GM18873 (cell line): ENCODE data around the gene TRMT112.
"Not testable (repeated sequence)": the region's sequence is repeated elsewhere in the genome, so short reads cannot be mapped to it uniquely, and the experiment has no call there.

Source experiments
- ATAC-seq: cut with Tn5 transposase; IDR thresholded peaks from one replicate; pipeline ENCODE4 v1.9.1; 2021; ENCODE audit warnings: mild to moderate bottlenecking, moderate library complexity, moderate number of reproducible peaks; ENCODE audit not compliant: unreplicated experiment, low FRiP score

Gene TRMT112

DNA sequence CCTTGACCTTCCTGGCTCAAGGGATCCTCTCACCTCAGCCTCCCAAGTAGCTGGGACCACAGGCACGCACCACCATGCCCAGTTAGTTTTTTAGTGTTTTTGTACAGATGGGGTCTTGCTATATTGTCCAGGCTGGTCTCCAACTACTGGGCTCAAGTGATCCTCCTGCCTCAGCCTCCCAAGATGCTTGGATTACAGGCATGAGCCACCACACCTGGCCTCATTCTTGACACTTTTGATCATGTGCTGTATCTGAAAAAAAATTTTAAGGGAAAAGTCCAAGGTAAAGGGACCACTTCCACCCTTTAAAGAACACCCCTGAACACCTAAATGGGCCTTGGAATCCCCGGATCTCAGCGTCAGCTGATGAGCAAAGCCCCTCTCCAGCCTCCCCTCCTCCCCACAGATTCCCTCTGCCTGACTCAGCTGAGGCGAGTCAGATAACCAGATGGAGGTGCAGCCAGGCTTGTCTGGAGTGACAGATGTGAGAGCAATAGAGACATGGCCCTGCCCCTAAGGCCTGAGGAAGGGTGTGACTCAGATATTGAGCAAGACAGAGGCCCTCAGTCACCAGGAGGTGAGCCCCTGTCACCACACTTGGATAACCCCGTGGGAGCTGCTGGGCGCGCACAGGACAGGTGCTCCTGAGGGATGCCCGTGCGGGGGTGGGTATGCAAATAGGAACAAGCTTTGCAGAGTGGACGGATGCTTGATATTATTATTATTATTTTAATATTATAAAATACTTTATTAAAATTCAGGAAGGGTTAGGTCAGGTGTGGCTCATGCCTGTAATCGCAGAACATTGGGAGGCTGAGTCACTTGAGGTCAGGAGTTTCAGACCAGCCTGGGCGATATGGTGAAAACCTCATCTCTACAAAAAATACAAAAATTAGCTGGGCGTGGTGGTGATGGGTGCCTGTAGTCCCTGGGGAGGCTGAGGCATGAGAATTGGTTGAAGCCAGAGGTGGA is 17.7 kb upstream of the TRMT112 start:
- ATAC-seq, result peak; percentile 76

DNA sequence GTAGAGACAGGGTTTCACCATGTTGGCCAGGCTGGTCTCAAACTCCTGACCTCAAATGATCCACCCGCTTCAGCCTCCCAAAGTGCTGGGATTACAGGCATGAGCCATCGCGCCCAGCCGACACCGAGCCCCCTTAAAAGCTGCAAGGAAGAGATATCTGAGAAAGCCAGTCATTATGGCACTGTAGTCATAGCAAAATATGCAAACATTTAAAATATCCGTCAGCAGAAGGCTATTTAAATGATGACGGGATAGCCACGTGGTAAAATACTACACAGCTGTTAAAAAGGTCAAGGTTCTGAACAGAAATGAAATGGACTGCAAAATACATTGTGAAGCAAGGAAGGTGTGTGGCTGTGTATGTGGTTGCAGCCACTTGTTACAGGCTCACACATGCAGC is 16.2 kb upstream of the TRMT112 start:
- no peak for ATAC-seq

DNA sequence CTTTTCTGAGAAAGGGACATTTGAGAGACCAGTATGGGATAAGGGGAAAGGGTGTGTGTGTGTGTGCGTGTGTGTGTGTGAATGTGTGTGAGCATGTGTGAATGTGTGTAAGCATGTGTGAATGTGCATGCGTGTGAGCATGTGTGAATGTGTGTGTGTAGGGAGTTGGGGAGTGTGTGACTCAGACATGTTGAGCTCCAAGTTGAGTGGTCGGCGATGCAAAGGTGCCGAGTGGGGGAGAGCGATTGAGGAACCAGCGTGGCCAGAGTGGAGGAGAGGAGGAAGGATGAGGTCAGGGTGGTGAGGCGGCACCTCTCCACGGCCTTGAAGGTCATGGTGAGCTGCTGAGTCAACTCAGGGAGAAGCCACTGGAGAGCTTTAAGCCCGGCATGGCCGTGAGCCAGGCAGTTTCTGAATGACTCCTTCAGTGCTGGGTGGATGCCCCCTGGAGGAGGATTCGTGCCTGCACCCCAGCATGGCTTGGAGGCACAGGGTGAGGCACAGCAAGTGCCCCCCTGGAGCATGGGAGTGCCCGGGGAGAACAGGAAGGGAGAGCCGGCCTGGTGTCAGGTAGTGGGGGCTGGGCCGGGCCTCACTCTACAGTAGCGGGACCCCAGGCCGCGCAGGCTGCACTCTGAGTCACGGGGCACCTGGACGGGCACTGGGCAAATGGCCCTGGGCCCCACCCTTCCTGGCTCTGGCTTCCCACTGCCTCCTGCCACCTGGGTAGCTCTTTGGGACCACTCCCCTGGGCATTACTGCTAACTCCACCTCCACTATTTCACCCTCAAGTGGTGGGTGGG is 14.4 kb upstream of the TRMT112 start:
- ATAC-seq, result peak; percentile 49

DNA sequence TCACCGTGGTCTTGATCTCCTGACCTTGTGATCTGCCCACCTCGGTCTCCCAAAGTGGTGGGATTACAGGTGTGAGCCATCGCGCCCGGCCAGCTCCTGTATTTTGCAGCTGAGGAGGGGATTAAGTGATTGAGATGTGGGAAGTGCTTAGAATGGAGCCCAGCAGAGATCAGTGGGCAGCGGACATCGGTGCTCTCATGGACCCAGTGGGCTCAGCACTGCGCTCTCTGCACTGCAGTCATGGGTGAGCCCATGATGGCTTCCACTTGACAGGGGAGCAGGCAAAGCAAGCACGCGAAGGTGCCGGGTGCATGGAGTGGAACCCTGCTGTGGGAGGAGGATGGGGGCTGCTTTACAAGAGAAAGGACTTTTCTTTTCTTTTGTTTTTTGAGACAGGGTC is 13.5 kb upstream of the TRMT112 start:
- no peak for ATAC-seq

DNA sequence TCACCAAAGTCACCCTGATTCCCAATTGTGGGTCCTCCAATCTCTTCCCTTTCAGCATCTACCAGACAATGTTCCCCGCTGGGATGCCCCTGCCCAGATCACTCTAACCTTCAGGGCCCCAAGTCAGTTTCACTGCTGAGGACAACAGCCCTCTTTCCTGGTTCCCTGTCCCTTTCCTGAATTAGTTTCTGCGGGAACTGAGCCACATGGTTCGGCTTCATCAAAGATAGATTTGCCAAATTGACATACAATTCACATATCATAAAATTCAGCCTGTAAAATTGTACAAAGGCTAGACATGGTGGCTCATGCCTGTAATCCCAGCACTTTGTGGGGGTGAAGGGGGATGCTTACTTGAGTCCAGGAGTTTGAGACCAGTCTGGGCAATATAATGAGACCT is 10.6 kb upstream of the TRMT112 start:
- no peak for ATAC-seq

DNA sequence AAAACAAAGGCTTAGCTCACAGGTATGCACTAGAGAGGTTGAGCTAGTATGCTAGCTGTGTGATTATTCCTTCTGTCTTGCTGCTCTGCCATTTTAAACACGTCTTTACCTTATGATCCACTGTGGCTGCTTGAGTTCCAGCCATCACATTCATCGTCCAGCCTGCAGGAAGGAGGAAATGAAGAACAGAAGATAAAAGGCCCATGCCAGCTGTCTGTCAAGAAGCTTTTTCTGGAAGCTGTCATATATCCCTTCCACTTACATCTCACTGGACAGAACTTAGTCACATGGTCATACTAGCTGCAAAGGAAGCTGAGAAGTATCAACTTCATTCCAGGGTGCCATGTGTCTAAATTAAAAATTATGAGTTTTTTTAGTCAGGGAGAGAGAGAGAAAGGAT is 10.0 kb upstream of the TRMT112 start:
- no peak for ATAC-seq

DNA sequence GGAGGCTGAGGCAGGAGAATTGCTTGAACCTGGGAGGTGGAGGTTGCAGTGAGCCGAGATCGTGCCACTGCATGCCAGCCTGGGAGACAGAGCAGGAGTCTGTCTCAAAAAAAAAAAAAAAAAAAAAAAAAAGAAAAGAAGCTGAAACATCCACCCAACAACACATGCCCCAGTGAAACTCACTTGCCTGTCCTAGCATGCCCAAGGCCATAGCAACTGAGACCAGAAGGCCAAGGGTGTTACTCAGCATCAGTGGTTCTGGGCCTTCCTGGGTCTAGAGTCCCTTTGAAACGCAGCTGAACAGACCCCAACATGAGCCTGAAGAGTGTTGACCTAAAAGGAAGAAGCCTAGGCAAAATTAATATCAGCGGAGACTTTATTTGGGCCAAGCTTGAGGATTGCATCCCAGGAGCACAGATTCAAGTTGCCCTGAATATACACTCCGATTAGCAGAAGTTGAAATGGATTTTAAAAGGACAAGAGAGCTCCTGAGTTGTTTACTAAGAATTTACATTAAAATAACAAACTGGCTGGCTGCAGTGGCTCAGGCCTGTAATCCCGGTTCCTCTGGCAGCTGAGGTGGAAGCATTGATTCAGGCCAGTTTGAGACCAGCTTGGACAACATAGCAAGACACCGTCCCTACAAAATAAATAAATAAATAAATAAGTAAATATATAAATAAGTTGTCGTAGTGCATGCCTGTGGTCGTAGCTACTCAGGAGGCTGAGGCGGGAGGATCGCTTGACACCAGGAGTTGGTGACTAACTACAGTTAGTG is 7.5 kb upstream of the TRMT112 start:
- no peak for ATAC-seq

DNA sequence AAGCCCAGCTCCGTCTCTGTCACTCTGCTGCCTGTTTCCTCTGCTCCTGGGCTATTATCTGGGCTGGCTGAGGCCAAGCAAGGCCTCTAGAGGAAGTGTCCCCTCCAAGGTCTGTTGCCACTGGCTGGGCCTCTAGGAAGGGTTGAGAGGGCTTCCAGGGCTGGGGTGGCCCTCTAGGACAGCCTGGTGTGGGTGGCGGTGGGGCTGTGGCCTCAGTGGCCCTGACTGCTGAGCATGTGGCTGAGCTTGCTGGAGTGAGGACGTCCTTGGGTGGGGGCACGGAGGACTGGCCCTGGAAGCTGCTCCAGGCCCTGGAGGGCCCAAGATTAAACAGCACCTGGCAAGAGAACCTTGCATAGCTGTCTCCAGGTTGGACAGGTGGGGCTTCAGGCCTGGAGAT is 6.6 kb upstream of the TRMT112 start:
- not testable (repeated sequence) for ATAC-seq

DNA sequence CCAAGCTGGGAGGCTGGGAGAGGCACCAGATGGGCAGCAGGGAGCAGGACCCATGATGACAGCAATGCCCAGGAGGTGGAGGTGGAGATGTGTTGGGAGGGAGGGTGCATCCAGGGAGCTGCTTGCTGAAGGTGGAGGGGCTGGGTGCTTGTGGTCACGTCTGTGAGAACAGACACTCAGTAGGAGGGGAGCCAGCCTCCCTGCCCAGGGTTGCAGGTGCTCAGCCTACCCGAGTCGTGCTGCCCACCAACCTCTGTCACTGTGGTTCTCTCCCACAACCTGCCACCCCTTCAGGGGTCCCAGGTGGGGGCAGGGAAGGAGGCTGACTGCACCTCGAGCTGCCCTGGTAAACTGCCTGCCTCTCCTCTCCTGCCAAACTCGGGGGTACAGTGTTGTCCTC is 6.0 kb upstream of the TRMT112 start:
- ATAC-seq, result no peak

DNA sequence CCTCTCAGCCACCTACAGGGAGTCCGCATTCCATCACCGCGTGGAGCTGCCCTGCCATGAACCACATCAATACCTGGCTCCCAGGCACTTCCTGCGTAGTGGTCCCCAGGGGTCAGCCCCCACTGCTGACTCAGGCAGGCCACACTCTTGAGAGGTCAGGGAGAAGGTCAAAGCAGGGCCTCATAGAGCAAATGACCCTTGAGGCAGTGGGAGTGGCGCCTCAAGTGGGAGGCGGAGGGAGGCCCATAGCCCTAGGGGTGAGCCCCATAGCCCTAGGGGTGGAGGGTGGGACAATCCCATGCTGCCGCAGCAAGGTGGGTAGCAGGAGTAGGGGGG is 5.5 kb upstream of the TRMT112 start:
- ATAC-seq, result no peak

DNA sequence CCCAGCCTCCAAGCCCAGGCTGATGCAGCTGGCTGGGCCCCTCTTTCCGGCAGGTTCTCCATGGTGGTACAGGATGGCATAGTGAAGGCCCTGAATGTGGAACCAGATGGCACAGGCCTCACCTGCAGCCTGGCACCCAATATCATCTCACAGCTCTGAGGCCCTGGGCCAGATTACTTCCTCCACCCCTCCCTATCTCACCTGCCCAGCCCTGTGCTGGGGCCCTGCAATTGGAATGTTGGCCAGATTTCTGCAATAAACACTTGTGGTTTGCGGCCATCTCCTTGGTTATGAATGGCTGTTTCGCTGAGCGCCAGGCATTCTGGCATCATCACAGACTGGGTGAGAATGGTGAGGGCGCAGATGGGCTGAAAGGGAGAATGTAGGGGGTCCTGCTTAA is 4.2 kb upstream of the TRMT112 start:
- no peak for ATAC-seq

DNA sequence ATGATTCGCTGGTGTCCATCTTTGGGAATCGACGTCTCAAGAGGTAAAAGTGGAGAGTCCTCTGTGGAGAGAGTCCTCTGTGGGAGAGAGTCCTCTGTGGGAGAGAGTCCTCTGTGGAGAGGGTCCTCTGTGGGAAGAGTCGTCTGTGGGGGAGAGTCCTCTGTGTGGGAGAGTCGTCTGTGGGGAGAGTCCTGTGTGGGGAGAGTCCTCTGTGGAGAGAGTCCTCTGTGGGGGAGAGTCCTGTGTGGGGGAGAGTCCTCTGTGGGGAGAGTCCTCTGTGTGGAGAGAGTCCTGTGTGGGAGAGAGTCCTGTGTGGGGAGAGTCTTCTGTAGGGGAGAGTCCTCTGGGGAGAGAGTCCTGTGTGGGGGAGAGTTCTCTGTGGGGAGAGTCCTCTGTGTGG is 3.7 kb upstream of the TRMT112 start:
- no peak for ATAC-seq

DNA sequence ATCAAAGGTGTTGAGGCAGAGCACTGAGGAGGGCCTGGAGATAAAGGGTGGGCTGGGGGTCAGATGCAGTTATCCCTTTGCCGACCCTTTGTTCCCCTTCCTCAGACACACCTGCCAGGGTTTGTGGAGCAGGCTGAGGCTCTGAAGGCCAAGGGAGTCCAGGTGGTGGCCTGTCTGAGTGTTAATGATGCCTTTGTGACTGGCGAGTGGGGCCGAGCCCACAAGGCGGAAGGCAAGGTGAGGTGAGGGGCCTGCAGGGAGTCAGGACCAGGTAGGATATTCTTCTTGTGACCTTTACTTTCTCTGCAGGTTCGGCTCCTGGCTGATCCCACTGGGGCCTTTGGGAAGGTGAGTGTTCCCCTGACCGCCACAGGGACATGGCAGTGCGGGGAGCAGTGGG is 3.2 kb upstream of the TRMT112 start:
- ATAC-seq, result no peak

DNA sequence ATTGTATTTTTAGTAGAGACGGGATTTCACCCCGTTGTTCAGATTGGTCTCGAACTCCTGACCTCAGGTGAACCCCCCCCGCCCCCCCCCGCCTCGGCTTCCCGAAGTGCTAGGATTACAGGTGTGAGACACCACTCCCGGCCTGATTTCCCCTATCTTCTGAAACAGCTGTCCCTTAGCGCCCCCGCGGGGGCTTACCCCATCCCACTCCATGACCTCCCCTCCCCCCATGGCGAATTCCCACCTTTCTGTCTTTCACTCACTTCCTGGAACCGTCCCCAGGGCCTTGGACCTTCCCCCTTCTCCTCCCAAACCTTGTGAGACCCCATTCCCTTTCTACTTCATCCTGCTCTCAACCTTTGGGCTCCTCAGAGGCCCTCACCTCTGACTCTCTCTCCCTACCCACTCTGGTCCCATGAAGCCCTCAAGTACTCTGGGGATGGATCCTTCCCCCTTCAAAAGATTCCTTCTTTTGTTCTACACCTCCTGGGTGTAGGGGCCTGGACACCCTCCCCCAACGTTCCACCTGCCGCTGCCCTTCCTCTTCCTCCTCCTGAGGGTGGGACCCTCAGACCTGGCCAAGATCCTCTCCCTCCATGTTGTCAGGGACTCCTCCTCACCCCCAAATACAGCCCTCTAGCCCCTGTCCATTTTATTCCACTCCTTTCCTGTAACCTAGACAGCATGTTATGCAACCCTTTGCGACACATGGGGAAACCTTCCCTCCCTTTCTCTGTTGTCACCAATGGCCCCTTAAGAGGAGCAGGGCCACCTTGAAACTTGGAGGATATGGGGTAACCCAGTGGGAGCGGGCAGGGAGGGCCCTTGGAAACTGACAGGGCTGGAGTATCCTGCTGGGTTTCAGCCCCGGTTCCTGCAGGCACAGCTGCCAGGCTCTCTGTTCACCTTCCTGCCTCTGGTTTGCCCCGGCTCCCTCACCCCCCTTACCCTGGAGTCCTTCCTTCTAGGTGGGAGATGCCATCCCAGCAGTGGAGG is 1.7 kb upstream of the TRMT112 start:
- no peak for ATAC-seq

DNA sequence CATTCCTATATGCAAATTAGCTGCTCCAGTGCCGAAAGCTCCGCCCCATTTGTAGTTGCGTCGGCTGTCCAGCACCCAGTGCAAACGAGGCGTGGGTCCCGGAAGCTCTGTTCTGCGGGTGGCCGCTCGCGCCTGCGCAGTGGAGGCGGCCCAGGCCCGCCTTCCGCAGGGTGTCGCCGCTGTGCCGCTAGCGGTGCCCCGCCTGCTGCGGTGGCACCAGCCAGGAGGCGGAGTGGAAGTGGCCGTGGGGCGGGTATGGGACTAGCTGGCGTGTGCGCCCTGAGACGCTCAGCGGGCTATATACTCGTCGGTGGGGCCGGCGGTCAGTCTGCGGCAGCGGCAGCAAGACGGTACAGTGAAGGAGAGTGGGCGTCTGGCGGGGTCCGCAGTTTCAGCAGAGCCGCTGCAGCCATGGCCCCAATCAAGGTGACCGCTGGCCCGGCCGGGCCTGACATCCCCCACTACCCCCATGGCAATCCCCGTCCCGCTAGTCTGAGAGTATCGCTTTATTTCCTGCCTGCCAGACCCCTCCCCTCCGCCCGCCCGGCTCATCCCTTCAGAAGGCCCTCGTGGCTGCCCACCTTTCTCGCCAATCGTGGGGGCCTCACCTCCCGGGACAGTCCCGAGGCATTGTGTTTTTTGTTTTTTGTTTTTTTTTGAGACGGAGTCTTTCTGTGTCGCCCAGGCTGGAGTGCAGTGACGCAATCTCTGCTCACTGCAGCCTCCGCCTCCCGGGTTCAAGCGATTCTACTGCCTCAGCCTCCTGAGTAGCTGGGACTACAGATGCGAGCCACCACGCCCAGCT is 804 bp upstream of the TRMT112 start, which contains the start of gene PRDX5:
TSS of gene PRDX5 (plus strand) at position 161 of the 805 bp plus-strand sequence. CDS start at position 256, 95 bp downstream.
- peak; percentile 58 for ATAC-seq

DNA sequence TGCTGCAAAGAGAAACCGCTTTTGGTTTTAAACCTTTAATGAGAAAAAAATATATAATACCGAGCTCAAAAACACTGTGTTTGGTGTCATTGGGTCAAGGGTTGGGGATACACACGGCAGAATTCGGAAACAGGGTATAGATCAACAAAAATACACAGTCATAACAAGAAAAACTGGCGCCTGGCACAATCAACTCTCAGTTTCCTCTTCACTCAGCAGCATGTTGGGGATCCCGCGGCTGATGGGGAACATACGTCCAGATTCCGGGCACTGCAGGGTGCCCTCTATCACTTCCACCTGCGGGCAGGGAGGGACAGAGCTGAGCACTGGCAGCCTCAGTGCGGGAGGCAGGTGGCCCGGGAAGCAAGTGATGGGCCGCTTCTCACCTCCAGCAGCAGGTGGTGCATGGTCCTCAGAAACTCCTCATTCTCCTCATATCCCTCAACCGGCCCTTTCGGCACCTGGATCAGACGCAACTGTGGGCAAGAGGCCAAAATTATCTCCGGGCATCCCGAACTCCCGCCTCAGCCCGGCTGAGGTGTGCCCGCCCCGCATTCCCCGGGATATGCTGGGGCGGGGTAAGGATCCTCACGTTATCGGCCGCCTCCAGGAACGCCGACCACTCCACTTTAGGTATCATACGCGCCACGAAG is 561 bp downstream of the TRMT112 start:
- ATAC-seq, result peak; percentile 2

DNA sequence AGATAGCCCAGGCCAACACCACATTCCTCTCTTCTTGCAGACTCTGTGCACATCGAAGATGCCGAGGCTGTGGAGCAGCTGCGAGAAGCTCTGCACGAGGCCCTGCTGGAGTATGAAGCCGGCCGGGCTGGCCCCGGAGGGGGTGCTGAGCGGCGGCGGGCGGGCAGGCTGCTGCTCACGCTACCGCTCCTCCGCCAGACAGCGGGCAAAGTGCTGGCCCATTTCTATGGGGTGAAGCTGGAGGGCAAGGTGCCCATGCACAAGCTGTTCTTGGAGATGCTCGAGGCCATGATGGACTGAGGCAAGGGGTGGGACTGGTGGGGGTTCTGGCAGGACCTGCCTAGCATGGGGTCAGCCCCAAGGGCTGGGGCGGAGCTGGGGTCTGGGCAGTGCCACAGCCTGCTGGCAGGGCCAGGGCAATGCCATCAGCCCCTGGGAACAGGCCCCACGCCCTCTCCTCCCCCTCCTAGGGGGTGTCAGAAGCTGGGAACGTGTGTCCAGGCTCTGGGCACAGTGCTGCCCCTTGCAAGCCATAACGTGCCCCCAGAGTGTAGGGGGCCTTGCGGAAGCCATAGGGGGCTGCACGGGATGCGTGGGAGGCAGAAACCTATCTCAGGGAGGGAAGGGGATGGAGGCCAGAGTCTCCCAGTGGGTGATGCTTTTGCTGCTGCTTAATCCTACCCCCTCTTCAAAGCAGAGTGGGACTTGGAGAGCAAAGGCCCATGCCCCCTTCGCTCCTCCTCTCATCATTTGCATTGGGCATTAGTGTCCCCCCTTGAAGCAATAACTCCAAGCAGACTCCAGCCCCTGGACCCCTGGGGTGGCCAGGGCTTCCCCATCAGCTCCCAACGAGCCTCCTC is 1.5 kb downstream of the TRMT112 start:
- ATAC-seq, result not testable (repeated sequence)
